ENCODE results near the gene UPK3A.

- TF ChIP-seq JUND (IDR thresholded peaks at IDR 0.05; ENCODE audit: low read length) = no peak
- TF ChIP-seq JUN (IDR thresholded peaks at IDR 0.05; ENCODE audit: low read depth, low read length) = no peak
- no peak for TF ChIP-seq TEAD4 (IDR thresholded peaks at IDR 0.05; ENCODE audit: low read depth, low read length)
- no peak for TF ChIP-seq CTCF (IDR thresholded peaks at IDR 0.05; ENCODE audit: control extremely low read depth in 1 of 3, insufficient read depth in 1 of 3, low read depth in 1 of 3, low read length in 3 of 3)
- TF ChIP-seq RAD21 (IDR thresholded peaks at IDR 0.05 in 1 of 2, conservative IDR thresholded peaks at IDR 0.05 in 1 of 2; ENCODE audit: low read depth in 2 of 2, low read length in 2 of 2) = no peak
- no peak for TF ChIP-seq MAFK (IDR thresholded peaks at IDR 0.05; ENCODE audit: low read depth, low read length)
- TF ChIP-seq CBX8 (IDR thresholded peaks at IDR 0.05; ENCODE audit: borderline replicate concordance, low read depth, low read length) = no peak
- no peak for TF ChIP-seq RBBP5 (IDR thresholded peaks at IDR 0.05; ENCODE audit: borderline replicate concordance, low read depth, low read length)
- TF ChIP-seq POLR2A (IDR thresholded peaks at IDR 0.05; ENCODE audit: control extremely low read depth in 1 of 2, low read depth in 2 of 2, low read length in 2 of 2) = no peak
- no peak for TF ChIP-seq EP300 (IDR thresholded peaks at IDR 0.05; ENCODE audit: borderline replicate concordance in 1 of 2, low read depth in 2 of 2, low read length in 2 of 2)
Measured at GRCh38 chr22:45310977-45311531, 26.3 kb downstream of the UPK3A start.
